K562 (cell line): ENCODE measurements around the gene RPLP2. TPM values are rescaled to one million over a fixed set of nuclear protein-coding genes. Genes with fewer than 3 reads are reported as not detected.
A peak's percentile ranks its signal among the peaks of the same experiment; 100 is the strongest.

Source experiments
- CBX1 ChIP-seq: sonication (generic); IDR thresholded peaks from 2 replicates; pipeline ENCODE4 v1.6.1; 2016; ENCODE audit warnings: antibody characterized with exemption, low read depth, mild to moderate bottlenecking
- FOXP1 ChIP-seq: sonication (generic); formaldehyde crosslinking; IDR thresholded peaks from 2 replicates; pipeline ENCODE4 v1.8.0; 2022; ENCODE audit warnings: mild to moderate bottlenecking, missing genetic modification reagents
- HLTF ChIP-seq: fragments of 450-650 bp; IDR thresholded peaks from 2 replicates; pipeline ENCODE4 v1.6.1; 2016
- ILF3 ChIP-seq: fragments of 450-650 bp; IDR thresholded peaks from 2 replicates; pipeline ENCODE4 v1.6.1; 2018; ENCODE audit warnings: antibody characterized with exemption, mild to moderate bottlenecking, moderate library complexity, borderline replicate concordance
- MCM2 ChIP-seq: fragments of 450-650 bp; IDR thresholded peaks from 2 replicates; pipeline ENCODE4 v1.6.1; 2017; ENCODE audit warnings: low read depth, mild to moderate bottlenecking
- MYNN ChIP-seq, 2 experiments: sonication (generic); formaldehyde crosslinking in 1 of 2; IDR thresholded peaks; 2 replicates each; pipeline versions ENCODE4 v1.5.0 to v1.6.1; 2016 to 2020; ENCODE audit warnings: antibody characterized with exemption in 1 of 2, missing genetic modification reagents in 1 of 2
- PCBP1 ChIP-seq: fragments of 200-400 bp; formaldehyde crosslinking; IDR thresholded peaks from 2 replicates; pipeline ENCODE4 v1.6.1; 2018; ENCODE audit warnings: mild to moderate bottlenecking, low read depth, low read length; ENCODE audit not compliant: poor library complexity, severe bottlenecking
- POLR2AphosphoS2 ChIP-seq: IDR thresholded peaks from 2 replicates; pipeline ENCODE4 v1.6.1; 2012; ENCODE audit warnings: low read length, improper control_type of control experiment
- PTTG1 ChIP-seq: fragments of 450-650 bp; IDR thresholded peaks from 2 replicates; pipeline ENCODE4 v1.6.1; 2016; ENCODE audit warnings: low read depth, mild to moderate bottlenecking, missing genetic modification characterization, missing compliant biosample characterization
- PURB ChIP-seq: sonication (generic); formaldehyde crosslinking; IDR thresholded peaks from 2 replicates; pipeline ENCODE4 v1.9.0; 2021; ENCODE audit warnings: low read depth, mild to moderate bottlenecking, missing genetic modification reagents
- RBM22 ChIP-seq: fragments of 200-400 bp; formaldehyde crosslinking; IDR thresholded peaks from 2 replicates; pipeline ENCODE4 v1.6.1; 2018; ENCODE audit warnings: low read length, low read depth; ENCODE audit not compliant: poor library complexity, severe bottlenecking
- SETDB1 ChIP-seq: IDR thresholded peaks from one replicate; pipeline ENCODE4 v1.6.1; 2012; ENCODE audit warnings: low read length, control low read depth, inconsistent platforms
- STAT5B ChIP-seq: fragments of 250-450 bp; sonication (Bioruptor Pico); IDR thresholded peaks from 2 replicates; pipeline ENCODE4 v1.8.0; 2021; ENCODE audit warnings: mild to moderate bottlenecking, inconsistent platforms
- TCF7 ChIP-seq: sonication (generic); IDR thresholded peaks from 2 replicates; pipeline ENCODE4 v1.6.1; 2016; ENCODE audit warnings: antibody characterized with exemption, borderline replicate concordance
- XRCC5 ChIP-seq: fragments of 200-400 bp; formaldehyde crosslinking; IDR thresholded peaks from 2 replicates; pipeline ENCODE4 v1.6.1; 2017; ENCODE audit warnings: low read depth, mild to moderate bottlenecking, low read length
- ZBTB33 ChIP-seq: sonication (generic); formaldehyde crosslinking; IDR thresholded peaks from 2 replicates; pipeline ENCODE4 v1.8.1; 2023; ENCODE audit warnings: mild to moderate bottlenecking, missing genetic modification reagents
- ZEB2 ChIP-seq: fragments of 450-650 bp; IDR thresholded peaks from 2 replicates; pipeline ENCODE4 v1.6.1; 2016
- ZMIZ1 ChIP-seq, 2 experiments: fragments of 150-350 bp in 1 of 2; IDR thresholded peaks; 2 replicates each; pipeline ENCODE4 v1.6.1; 2012 to 2016; ENCODE audit warnings: low read depth in 2 of 2, low read length in 2 of 2, mild to moderate bottlenecking in 1 of 2, moderate library complexity in 1 of 2
- ZNF589 ChIP-seq: fragments of 200-800 bp; sonication (Bioruptor generic); IDR thresholded peaks from 2 replicates; pipeline ENCODE4 v1.6.1; 2016; ENCODE audit warnings: low read depth, missing genetic modification characterization, missing compliant biosample characterization
- polyA plus RNA-seq, 8 experiments: library from polyadenylated mRNA; depleted of rRNA in 4 of 8; stranded (reverse) in 5 of 8; unstranded in 3 of 8; fragments of >200 nt; fragmentation: Nextera tagmentation in 2 of 8; fragmentation: Illumina TruSeq in 1 of 8; extraction: Ambion mirVana in 2 of 8; extraction: Trizol in 1 of 8; gene quantifications; 2 replicates each; pipeline versions ENCODE4 v1.2.1 to v1.2.3, GENCODE V29; 2011 to 2014; ENCODE audit warnings: inconsistent platforms in 1 of 8, missing spikeins in 1 of 8
- total RNA-seq, 7 experiments: library from RNA; depleted of rRNA in 6 of 7; stranded (reverse); fragments of >200 nt in 6 of 7; fragmentation: Illumina TruSeq in 2 of 7; extraction: Trizol in 2 of 7; gene quantifications; 2 replicates each; pipeline versions ENCODE4 v1.2.1 to v1.2.3, GENCODE V29; 2011 to 2021; ENCODE audit warnings: low replicate concordance in 1 of 7
- TF ChIP-seq, protein P1 (sequence below): fragments of 250-450 bp; sonication (Bioruptor Pico); IDR thresholded peaks from 2 replicates; pipeline ENCODE4 v1.4.0; 2020
- TF ChIP-seq, protein P2 (sequence below): sonication (generic); formaldehyde crosslinking; IDR thresholded peaks from 2 replicates; pipeline ENCODE4 v1.8.0; 2023; ENCODE audit warnings: mild to moderate bottlenecking, missing genetic modification reagents

The RPLP2 gene
- total and polyA plus RNA-seq, 9 of the 15 experiments (the other 6 are each of a cell fraction or from before 2014, with no cell fraction given) = 528 to 3,807 (median 1,633) TPM

DNA sequence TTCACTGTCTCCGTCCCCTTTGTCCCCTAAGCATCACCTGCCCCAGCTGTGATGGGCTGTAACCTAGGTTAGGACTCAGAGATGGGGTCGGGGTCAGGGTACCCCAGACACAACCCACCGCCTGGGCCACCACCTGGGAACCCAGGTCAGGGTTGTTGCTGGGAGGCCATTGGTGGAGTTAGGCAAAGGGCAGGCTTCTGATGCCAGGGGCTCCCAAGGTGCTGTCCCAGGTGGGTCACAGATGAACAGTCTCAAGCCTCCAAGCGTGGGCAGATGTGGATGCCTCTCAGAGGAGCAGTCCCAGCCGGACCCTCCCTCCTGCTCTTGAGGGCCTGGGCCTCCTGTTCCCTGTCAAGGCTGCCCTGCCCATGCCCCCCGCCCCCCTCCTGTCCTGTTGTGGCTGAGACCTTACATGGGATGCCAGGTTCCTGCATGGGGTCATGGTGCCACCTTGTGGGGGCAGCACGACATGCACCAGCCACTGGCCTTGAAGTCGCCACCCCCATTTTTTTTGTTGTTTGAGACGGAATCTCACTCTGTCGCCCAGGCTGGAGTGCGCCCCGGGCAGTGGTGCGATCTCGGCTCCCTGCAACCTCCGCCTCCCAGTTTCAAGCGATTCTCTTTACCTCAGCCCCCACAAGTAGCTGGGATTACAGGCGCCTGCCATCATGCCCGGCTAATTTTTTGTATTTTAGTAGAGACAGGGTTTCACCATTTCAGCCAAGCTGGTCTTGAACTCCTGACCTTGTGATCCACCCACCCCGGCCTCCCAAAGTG lies 44.6 kb upstream of the RPLP2 start (continued):
- TF ChIP-seq ZBTB33 (CRISPR knock-in tag) = no peak
- TF ChIP-seq FOXP1 (CRISPR knock-in tag) = no peak
- no peak for TF ChIP-seq ZNF589 (CRISPR knock-in tag)
- no peak for TF ChIP-seq CBX1
- no peak for TF ChIP-seq ZEB2
- no peak for TF ChIP-seq MCM2
- no peak for TF ChIP-seq STAT5B (CRISPR knock-in tag)
- no peak for TF ChIP-seq HLTF
- TF ChIP-seq ILF3 = peak; percentile 80; the same call in 1 of the 2 replicates
- TF ChIP-seq, protein P1, sequence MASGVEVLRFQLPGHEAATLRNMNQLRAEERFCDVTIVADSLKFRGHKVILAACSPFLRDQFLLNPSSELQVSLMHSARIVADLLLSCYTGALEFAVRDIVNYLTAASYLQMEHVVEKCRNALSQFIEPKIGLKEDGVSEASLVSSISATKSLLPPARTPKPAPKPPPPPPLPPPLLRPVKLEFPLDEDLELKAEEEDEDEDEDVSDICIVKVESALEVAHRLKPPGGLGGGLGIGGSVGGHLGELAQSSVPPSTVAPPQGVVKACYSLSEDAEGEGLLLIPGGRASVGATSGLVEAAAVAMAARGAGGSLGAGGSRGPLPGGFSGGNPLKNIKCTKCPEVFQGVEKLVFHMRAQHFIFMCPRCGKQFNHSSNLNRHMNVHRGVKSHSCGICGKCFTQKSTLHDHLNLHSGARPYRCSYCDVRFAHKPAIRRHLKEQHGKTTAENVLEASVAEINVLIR (CRISPR knock-in tag) = no peak
- TF ChIP-seq SETDB1 = no peak
- no peak for TF ChIP-seq PTTG1 (tag)
- peak; percentile 90 for TF ChIP-seq MYNN (IDR thresholded peaks at IDR 0.05)
- TF ChIP-seq MYNN (CRISPR knock-in tag; IDR thresholded peaks at IDR 0.05) = no peak
- TF ChIP-seq RBM22 = peak; percentile 92
- peak; percentile 95 for TF ChIP-seq POLR2AphosphoS2
- no peak for TF ChIP-seq XRCC5
- no peak for TF ChIP-seq PCBP1
- TF ChIP-seq TCF7 = no peak
- TF ChIP-seq, protein P2, sequence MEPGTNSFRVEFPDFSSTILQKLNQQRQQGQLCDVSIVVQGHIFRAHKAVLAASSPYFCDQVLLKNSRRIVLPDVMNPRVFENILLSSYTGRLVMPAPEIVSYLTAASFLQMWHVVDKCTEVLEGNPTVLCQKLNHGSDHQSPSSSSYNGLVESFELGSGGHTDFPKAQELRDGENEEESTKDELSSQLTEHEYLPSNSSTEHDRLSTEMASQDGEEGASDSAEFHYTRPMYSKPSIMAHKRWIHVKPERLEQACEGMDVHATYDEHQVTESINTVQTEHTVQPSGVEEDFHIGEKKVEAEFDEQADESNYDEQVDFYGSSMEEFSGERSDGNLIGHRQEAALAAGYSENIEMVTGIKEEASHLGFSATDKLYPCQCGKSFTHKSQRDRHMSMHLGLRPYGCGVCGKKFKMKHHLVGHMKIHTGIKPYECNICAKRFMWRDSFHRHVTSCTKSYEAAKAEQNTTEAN (CRISPR knock-in tag) = no peak
- TF ChIP-seq ZMIZ1 (IDR thresholded peaks at IDR 0.05; ENCODE audit: low read depth in 2 of 2, low read length in 2 of 2) = peak in 1 of 2 experiments; percentile 37; a peak in 2 of 4 replicates
- TF ChIP-seq PURB (CRISPR knock-in tag) = no peak
